GM12801 (cell line): ENCODE measurements around the gene RBMS1.

Experiments
- TF ChIP-seq, protein P1 (sequence below): IDR thresholded peaks from one replicate; pipeline ENCODE4 v1.5.1; 2011; ENCODE audit warnings: control low read depth; ENCODE audit not compliant: insufficient read length; ENCODE audit errors: extremely low read depth

Gene RBMS1

DNA sequence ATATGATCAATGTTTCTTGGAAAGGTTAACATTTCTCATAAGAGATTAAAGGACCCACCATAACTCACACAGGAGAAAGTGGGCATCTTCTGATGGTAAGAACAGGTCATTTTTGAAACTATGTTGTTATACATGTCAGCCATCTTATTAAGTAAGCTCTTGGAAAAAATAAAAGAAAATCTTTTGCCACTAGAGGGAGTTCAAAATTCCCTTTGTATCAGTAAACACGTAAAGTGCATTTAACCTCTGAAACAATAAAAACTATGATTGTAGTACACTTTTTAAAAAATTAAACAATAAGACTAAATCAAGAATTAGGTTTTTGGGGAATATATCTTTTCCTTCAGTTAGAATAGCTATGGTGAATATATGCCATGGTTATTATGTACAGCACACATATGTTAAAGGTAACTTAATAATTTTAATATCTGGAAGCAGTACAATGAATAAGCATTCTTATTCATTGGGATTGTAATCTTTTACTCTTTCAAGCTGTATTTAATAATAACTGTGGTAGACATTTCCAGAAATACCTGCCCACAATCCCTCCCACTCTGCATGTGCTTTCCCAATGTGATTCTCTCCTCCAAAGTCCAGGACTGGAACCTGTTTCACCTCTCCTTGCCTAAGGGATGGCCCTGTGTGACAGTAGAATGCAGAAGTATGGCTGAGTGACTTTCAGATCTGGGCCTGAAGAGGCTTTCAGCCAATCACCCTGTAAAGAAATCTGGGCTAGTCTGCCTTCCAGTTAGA lies 64.2 kb downstream of the RBMS1 start:
- TF ChIP-seq, protein P1, sequence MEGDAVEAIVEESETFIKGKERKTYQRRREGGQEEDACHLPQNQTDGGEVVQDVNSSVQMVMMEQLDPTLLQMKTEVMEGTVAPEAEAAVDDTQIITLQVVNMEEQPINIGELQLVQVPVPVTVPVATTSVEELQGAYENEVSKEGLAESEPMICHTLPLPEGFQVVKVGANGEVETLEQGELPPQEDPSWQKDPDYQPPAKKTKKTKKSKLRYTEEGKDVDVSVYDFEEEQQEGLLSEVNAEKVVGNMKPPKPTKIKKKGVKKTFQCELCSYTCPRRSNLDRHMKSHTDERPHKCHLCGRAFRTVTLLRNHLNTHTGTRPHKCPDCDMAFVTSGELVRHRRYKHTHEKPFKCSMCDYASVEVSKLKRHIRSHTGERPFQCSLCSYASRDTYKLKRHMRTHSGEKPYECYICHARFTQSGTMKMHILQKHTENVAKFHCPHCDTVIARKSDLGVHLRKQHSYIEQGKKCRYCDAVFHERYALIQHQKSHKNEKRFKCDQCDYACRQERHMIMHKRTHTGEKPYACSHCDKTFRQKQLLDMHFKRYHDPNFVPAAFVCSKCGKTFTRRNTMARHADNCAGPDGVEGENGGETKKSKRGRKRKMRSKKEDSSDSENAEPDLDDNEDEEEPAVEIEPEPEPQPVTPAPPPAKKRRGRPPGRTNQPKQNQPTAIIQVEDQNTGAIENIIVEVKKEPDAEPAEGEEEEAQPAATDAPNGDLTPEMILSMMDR: no peak

DNA sequence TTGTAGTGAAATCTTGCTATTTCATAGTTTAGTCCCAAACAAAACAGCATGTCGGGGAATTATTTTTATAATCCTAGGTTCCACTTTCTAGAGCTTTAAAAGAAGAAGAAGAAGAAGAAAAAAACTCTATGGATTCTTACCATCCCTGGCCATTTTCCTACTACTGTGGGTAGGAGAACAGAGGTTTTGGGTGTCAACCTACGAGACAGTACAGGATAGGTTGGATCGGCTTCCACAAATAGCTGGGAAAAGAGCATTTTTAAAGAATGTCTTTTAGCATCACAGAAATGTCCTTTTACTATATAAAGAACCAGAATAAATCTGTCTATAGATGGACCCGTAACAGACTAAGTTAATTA lies 65.2 kb downstream of the RBMS1 start:
- TF ChIP-seq, protein P1: no peak

DNA sequence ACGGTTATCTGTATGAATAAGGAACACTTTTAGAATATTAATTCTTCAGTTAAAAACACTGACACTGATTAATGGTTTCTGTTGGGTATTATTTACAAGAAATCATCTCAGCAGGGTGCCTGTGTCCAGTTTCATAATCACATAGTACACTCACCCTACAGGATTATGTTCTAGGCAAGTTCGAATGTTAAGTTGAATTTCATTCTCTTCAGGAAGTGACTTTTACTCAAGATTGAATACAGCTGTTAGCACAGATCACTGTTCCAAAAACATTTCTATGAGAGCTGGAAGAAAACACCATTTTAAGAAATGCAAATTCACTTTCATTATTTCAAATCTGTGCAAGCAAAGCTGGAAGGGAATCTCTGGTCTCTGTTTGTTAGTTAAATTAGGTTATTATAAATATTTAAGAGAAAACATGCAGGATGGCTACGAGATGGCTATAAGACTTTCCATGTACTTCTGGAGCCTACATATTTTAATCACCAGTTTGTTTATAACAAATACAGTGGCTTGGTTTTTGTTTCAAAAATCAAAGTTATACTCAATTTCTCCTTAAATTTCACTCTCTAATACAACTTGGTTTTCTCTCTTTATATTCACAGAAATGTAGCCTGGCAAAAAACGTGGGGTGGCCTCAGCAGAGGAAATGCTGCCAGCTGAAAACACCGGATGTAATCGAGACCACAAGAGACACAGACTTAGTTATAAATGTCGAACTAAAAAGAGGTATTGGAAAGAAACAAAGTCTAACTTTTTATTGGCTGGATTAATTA lies 65.8 kb downstream of the RBMS1 start:
- TF ChIP-seq, protein P1: no peak

DNA sequence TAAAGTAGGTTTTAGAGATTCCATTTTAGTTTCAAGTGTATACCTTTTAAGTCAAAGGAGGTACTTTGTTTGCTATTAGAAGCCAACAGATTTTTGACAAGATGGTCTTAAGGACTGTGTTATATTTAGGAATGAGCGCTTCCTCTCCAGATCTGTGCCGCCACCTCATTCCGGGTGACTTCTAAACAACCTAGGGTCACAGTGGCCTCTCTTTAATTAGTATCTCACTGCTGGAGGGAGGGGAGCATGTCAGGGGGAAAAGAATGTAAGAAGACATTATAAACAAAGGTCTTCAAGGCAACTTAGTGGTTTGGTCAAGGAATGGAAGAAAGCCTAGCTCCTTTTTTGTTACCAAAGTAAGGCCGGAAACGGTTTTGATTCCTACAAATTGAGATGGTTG lies 67.0 kb downstream of the RBMS1 start:
- TF ChIP-seq, protein P1: no peak

DNA sequence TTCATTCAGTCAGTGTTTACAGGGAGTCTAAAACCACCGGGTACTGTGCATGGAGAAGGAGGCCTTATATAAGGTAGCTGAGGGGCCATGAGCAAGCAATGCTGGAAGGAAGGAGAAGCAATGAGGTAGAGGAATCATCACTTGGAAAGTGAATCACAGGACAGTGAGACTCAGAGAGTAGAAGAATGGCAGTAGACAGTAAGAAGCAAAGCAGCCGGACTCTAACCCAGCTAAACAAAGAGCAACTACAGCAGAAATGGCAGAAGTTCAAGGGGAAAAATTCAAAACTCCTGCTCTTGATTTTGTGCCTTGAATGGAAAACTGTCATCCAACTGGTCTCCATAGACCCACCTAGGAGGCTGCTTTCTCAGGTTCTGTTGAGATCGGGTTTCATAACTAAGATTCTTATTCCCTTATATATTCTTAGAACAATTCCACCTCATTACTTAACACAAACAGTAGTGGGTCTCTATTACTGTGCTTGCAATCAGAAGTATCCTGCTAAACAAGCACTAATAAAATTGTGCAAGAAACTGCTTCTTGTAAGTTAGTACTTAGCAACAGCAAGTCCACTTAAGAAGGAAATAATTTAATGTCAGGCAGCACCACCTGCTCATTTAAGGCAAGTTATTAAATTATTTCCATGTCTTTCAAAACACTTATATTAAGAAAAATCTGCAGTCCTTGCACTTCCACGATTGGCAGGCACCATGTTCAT lies 68.0 kb downstream of the RBMS1 start:
- TF ChIP-seq, protein P1: no peak

DNA sequence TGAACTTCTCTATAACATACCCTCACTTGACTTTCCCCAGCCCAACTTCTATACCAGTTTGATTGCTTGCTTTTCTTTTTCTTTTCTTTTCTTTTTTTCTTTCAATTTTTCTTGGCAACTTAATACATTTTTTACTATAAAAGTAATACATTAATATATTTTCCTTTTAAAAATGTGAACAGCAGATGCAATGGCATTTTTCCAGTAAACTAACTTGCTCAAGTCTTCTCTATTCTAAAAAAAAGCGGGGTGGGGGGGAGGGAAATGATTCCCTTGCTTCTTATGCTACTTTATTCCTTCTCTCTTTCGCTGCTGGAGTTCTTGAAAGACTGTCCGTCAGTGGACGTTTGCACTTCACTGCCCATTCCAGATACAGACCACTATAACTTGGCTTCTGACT lies 70.5 kb downstream of the RBMS1 start:
- TF ChIP-seq, protein P1: no peak

DNA sequence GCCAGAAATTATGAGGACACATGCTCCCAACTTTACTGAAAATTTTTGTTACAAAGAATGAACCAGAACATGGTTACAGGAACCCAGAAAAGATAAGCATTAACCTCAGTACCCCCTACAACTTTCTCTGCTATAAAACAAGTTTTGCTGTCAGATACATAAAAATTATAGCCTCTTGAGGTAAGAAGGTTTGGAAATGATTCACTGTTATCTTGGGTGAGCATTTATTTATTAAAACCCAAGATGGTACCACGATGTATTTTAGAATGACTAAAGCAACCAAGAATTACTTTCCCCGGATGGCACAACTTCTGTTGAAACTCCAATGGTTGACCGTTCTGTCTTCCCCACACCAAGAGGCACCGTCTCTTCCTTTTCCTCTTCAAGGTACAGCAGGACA lies 72.9 kb downstream of the RBMS1 start:
- TF ChIP-seq, protein P1: no peak
